ENCODE results near the gene PM20D2. TPM values are rescaled to one million over a fixed set of nuclear protein-coding genes. Genes with fewer than 3 reads are reported as not detected.

The PM20D2 gene
- total and polyA plus RNA-seq, 12 donors, result 1.8 to 10.0 (median 5.7) TPM

- H3K9me3 ChIP-seq (replicated peaks in 1 of 3), result no peaks in the 10 kb centered on the region
- intact Hi-C loops (cut with DNase I), result no loop called here
- H3K27ac ChIP-seq, result no peak overlapping the region
- 93 to 100% (median 97%) methylated on average over 3 of the region's 3 CpGs for WGBS, 4 donors
- no peaks in the 10 kb centered on the region for H3K36me3 ChIP-seq (replicated peaks in 1 of 2)
- no peaks in the 10 kb centered on the region for H3K4me1 ChIP-seq (replicated peaks in 1 of 2)
- TF ChIP-seq CTCF (IDR thresholded peaks at IDR 0.05) (no peak), POLR2A (IDR thresholded peaks at IDR 0.05) (no peak)
- no peaks in the 10 kb centered on the region for H3K27me3 ChIP-seq
- no peak overlapping the region for H3K4me3 ChIP-seq
- no peak for DNase-seq
Measured at GRCh38 chr6:89110284-89110683, 35.6 kb upstream of the PM20D2 start.

GRCh38 chr6:89111933-89112332 is 33.9 kb upstream of the PM20D2 start:
- no peak for TF ChIP-seq POLR2A (IDR thresholded peaks at IDR 0.05)
- no peak for TF ChIP-seq CTCF (IDR thresholded peaks at IDR 0.05)
- peaks cover 3 to 4% of the 10 kb centered on the region in 2 donors for H3K4me1 ChIP-seq (replicated peaks in 1 of 2)
- DNase-seq, result no peak
- no peak overlapping the region for H3K4me3 ChIP-seq
- intact Hi-C loops (cut with DNase I), result no loop called here
- H3K36me3 ChIP-seq (replicated peaks in 1 of 2), result no peaks in the 10 kb centered on the region
- H3K27ac ChIP-seq, result no peak overlapping the region
- H3K27me3 ChIP-seq, result no peaks in the 10 kb centered on the region
- 91 to 96% (median 95%) methylated on average over 9 of the region's 9 CpGs for WGBS, 4 donors
- H3K9me3 ChIP-seq (replicated peaks in 1 of 3), result no peaks in the 10 kb centered on the region

GRCh38 chr6:89116702-89117101 is 29.2 kb upstream of the PM20D2 start:
- Histone ChIP-seq H3K27me3 (no peaks in the 10 kb centered on the region), H3K9me3 (replicated peaks in 1 of 3) (no peaks in the 10 kb centered on the region), H3K4me1 (replicated peaks in 1 of 2) (peaks cover 4 to 6% of the 10 kb centered on the region in 2 donors), H3K36me3 (replicated peaks in 1 of 2) (no peaks in the 10 kb centered on the region), H3K27ac (no peak overlapping the region), H3K4me3 (peak overlapping the region in 2 of 4 donors; percentile 78 to 89)
- DNase-seq, result no peak
- no peak for TF ChIP-seq POLR2A (IDR thresholded peaks at IDR 0.05)
- TF ChIP-seq CTCF (IDR thresholded peaks at IDR 0.05), result no peak
- intact Hi-C loops (cut with DNase I), result no loop called here
- 75 to 79% (median 75%) methylated on average over 6 of the region's 6 CpGs for WGBS, 4 donors

- no peaks in the 10 kb centered on the region for H3K36me3 ChIP-seq (replicated peaks in 1 of 2)
- DNase-seq, result peak in 6 of 7 donors; percentile 25 to 47 (median 30)
- peaks cover 4 to 6% of the 10 kb centered on the region in 2 donors for H3K4me1 ChIP-seq (replicated peaks in 1 of 2)
- no peaks in the 10 kb centered on the region for H3K27me3 ChIP-seq
- intact Hi-C loops (cut with DNase I), result no loop called here
- peak within 1 kb of the TSS; percentile 13 to 89 (median 80) for H3K4me3 ChIP-seq
- peak within 1 kb of the TSS in 1 of 5 donors; percentile 8 for H3K27ac ChIP-seq
- TF ChIP-seq POLR2A (IDR thresholded peaks at IDR 0.05), result no peak
- peak in 2 of 6 experiments; percentile 18 to 19 for TF ChIP-seq CTCF (IDR thresholded peaks at IDR 0.05)
- H3K9me3 ChIP-seq (replicated peaks in 1 of 3), result no peaks in the 10 kb centered on the region
- WGBS, 4 donors, result 1 to 2% (median 1%) methylated on average over 17 to 106 of the region's 106 CpGs
Measured at GRCh38 chr6:89117211-89118108, 28.4 kb upstream of the PM20D2 start, which contains the start of gene SRSF12. TSS of gene SRSF12 (minus strand) at chr6:89118071. CDS start at chr6:89117887, 184 bp downstream.
